ENCODE measurements around the gene TMEM43. TPM values are rescaled to one million over a fixed set of nuclear protein-coding genes. Genes with fewer than 3 reads are reported as not detected.
A peak's percentile ranks its signal among the peaks of the same experiment; 100 is the strongest.
"Not testable (repeated sequence)": the region's sequence is repeated elsewhere in the genome, so short reads cannot be mapped to it uniquely, and the experiment has no call there.

Gene TMEM43
- total RNA-seq, 5 donors from 2014 or later (not counting 1 experiment from before 2014, with no cell fraction given): 36.9 to 76.3 (median 63.6) TPM

- WGBS (ENCODE audit: insufficient coverage): no CpG with 5 or more reads among the region's 2 CpGs
- H3K27me3 Mint-ChIP-seq; H3K27ac Mint-ChIP-seq; H3K9me3 Mint-ChIP-seq; H3K4me3 Mint-ChIP-seq; H3K27me3 ChIP-seq (replicated peaks in 1 of 2; ENCODE audit: control insufficient read depth in 2 of 2, extremely low read depth in 1 of 2, insufficient read depth in 2 of 2, low read length in 1 of 2); H3K4me3 ChIP-seq (ENCODE audit: control insufficient read depth in 1 of 2, extremely low read depth in 1 of 2, low read length in 1 of 2); H3K27ac ChIP-seq (ENCODE audit: low read length); ATAC-seq (replicated peaks in 1 of 4); CTCF ChIA-PET; H3K9me3 ChIP-seq; DNase-seq; POLR2A ChIA-PET: not testable (repeated sequence)
- Mint-ChIP-seq H3K36me3 (peaks cover 26% of the 10 kb centered on the region), H3K4me1 (peaks cover 31 to 43% (median 31%) of the 10 kb centered on the region in 3 donors)
- Histone ChIP-seq H3K36me3 (ENCODE audit: control insufficient read depth in 2 of 2, extremely low read depth in 1 of 2, insufficient read depth in 1 of 2, low read length in 1 of 2) (peaks cover 8 to 29% of the 10 kb centered on the region in 2 donors), H3K4me1 (ENCODE audit: control insufficient read depth in 1 of 2, extremely low read depth in 1 of 2, insufficient read depth in 2 of 2, low read length in 2 of 2) (peaks cover 14 to 21% of the 10 kb centered on the region in 2 experiments)
Measured at GRCh38 chr3:14120921-14121448, 3.9 kb upstream of the TMEM43 start.

- Mint-ChIP-seq H3K9me3 (no peaks in the 10 kb centered on the region), H3K4me3 (no peak overlapping the region), H3K27ac (no peak overlapping the region), H3K27me3 (no peaks in the 10 kb centered on the region), H3K36me3 (peaks cover 20% of the 10 kb centered on the region), H3K4me1 (peaks cover 39 to 52% (median 40%) of the 10 kb centered on the region in 3 donors)
- Histone ChIP-seq H3K27me3 (replicated peaks in 1 of 2; ENCODE audit: control insufficient read depth in 2 of 2, extremely low read depth in 1 of 2, insufficient read depth in 2 of 2, low read length in 1 of 2) (no peaks in the 10 kb centered on the region), H3K36me3 (ENCODE audit: control insufficient read depth in 2 of 2, extremely low read depth in 1 of 2, insufficient read depth in 1 of 2, low read length in 1 of 2) (peaks cover 8 to 22% of the 10 kb centered on the region in 2 donors), H3K27ac (ENCODE audit: low read length) (no peak overlapping the region), H3K9me3 (no peaks in the 10 kb centered on the region), H3K4me3 (ENCODE audit: control insufficient read depth in 1 of 2, extremely low read depth in 1 of 2, low read length in 1 of 2) (no peak overlapping the region), H3K4me1 (ENCODE audit: control insufficient read depth in 1 of 2, extremely low read depth in 1 of 2, insufficient read depth in 2 of 2, low read length in 2 of 2) (peaks cover 22 to 30% of the 10 kb centered on the region in 2 experiments)
- CTCF ChIA-PET: no interaction called here
- ATAC-seq (replicated peaks in 1 of 4): no peak
- POLR2A ChIA-PET: interaction anchor here in 1 of 2 donors (0.9 kb wide), 1 partner anchor 27 kb away, joined by 9 read pairs; no protein-coding TSS in a partner anchor
- whole genome bisulfite sequencing (ENCODE audit: insufficient coverage): 100% methylated on average over 1 of the region's 5 CpGs
- DNase-seq: no peak
Measured at GRCh38 chr3:14121859-14122258, 3.0 kb upstream of the TMEM43 start.

GRCh38 chr3:14122301-14122700 is 2.6 kb upstream of the TMEM43 start:
- Mint-ChIP-seq H3K4me3 (peak overlapping the region; percentile 42 to 95 (median 56)), H3K27ac (peak overlapping the region; percentile 6 to 11), H3K27me3 (no peaks in the 10 kb centered on the region), H3K4me1 (peaks cover 43 to 56% (median 44%) of the 10 kb centered on the region in 3 donors), H3K9me3 (no peaks in the 10 kb centered on the region), H3K36me3 (peaks cover 23% of the 10 kb centered on the region)
- Histone ChIP-seq H3K4me1 (ENCODE audit: control insufficient read depth in 1 of 2, extremely low read depth in 1 of 2, insufficient read depth in 2 of 2, low read length in 2 of 2) (peaks cover 23 to 34% of the 10 kb centered on the region in 2 experiments), H3K36me3 (ENCODE audit: control insufficient read depth in 2 of 2, extremely low read depth in 1 of 2, insufficient read depth in 1 of 2, low read length in 1 of 2) (peaks cover 3 to 20% of the 10 kb centered on the region in 2 donors), H3K27me3 (replicated peaks in 1 of 2; ENCODE audit: control insufficient read depth in 2 of 2, extremely low read depth in 1 of 2, insufficient read depth in 2 of 2, low read length in 1 of 2) (no peaks in the 10 kb centered on the region), H3K27ac (ENCODE audit: low read length) (no peak overlapping the region), H3K4me3 (ENCODE audit: control insufficient read depth in 1 of 2, extremely low read depth in 1 of 2, low read length in 1 of 2) (no peak overlapping the region), H3K9me3 (no peaks in the 10 kb centered on the region)
- no peak for ATAC-seq (replicated peaks in 1 of 4)
- ChIA-PET CTCF (interaction anchor here (0.6 to 1.5 kb wide), 4 partner anchors 55 to 824 kb away, joined by 3 to 6 read pairs (median 5); partner anchors contain the start of genes LSM3 (in 1 of the 2) and XPC (in 1 of the 2)), POLR2A (interaction anchor here (0.8 to 3.9 kb wide), 3 partner anchors 28 to 57 kb away, joined by 5 to 43 read pairs (median 9); partner anchors contain the start of genes LSM3 (in 2 of the 2) and XPC (in 2 of the 2))
- no peak for DNase-seq
- 90% methylated on average over 3 of the region's 3 CpGs for WGBS (ENCODE audit: insufficient coverage)

GRCh38 chr3:14123308-14124222 is 1.3 kb upstream of the TMEM43 start:
- peaks cover 35% of the 10 kb centered on the region for H3K36me3 Mint-ChIP-seq
- 32% methylated on average over 7 of the region's 15 CpGs for WGBS (ENCODE audit: insufficient coverage)

GRCh38 chr3:14124223-14124614 is 633 bp upstream of the TMEM43 start:
- Mint-ChIP-seq H3K27me3 (no peaks in the 10 kb centered on the region), H3K4me3 (peak overlapping the region; percentile 93 to 95 (median 94)), H3K4me1 (peaks cover 58 to 73% (median 60%) of the 10 kb centered on the region in 3 donors), H3K27ac (peak overlapping the region; percentile 88 to 92), H3K36me3 (peaks cover 41% of the 10 kb centered on the region), H3K9me3 (no peaks in the 10 kb centered on the region)
- ChIA-PET POLR2A (interaction anchor here (0.6 to 4.4 kb wide), 8 partner anchors 19 to 527 kb away, joined by 4 to 60 read pairs (median 5); partner anchors contain the start of genes LSM3 (in 2 of the 2), XPC (in 2 of the 2) and CCDC174 (in 1 of the 2)), CTCF (interaction anchor here (0.6 to 2.6 kb wide), 8 partner anchors 19 to 634 kb away, joined by 3 to 26 read pairs (median 8); partner anchors contain the start of genes LSM3 (in 1 of the 2) and XPC (in 1 of the 2))
- Histone ChIP-seq H3K36me3 (ENCODE audit: control insufficient read depth in 2 of 2, extremely low read depth in 1 of 2, insufficient read depth in 1 of 2, low read length in 1 of 2) (peaks cover 12 to 28% of the 10 kb centered on the region in 2 donors), H3K27me3 (replicated peaks in 1 of 2; ENCODE audit: control insufficient read depth in 2 of 2, extremely low read depth in 1 of 2, insufficient read depth in 2 of 2, low read length in 1 of 2) (no peaks in the 10 kb centered on the region), H3K4me3 (ENCODE audit: control insufficient read depth in 1 of 2, extremely low read depth in 1 of 2, low read length in 1 of 2) (peak overlapping the region; percentile 97 to 98), H3K4me1 (ENCODE audit: control insufficient read depth in 1 of 2, extremely low read depth in 1 of 2, insufficient read depth in 2 of 2, low read length in 2 of 2) (peaks cover 23 to 41% of the 10 kb centered on the region in 2 experiments), H3K9me3 (no peaks in the 10 kb centered on the region), H3K27ac (ENCODE audit: low read length) (peak overlapping the region; percentile 73)
- ATAC-seq (replicated peaks in 1 of 4) (peak; percentile 42 to 67 (median 57)), DNase-seq (peak in 16 of 35 experiments; percentile 14 to 76 (median 34))
- 0% methylated on average over 29 of the region's 37 CpGs for WGBS (ENCODE audit: insufficient coverage)

More at GRCh38 chr3:14123308-14124222, 1.3 kb upstream of the TMEM43 start:
- Histone ChIP-seq H3K27ac (ENCODE audit: low read length) (peak overlapping the region; percentile 73), H3K4me1 (ENCODE audit: control insufficient read depth in 1 of 2, extremely low read depth in 1 of 2, insufficient read depth in 2 of 2, low read length in 2 of 2) (peaks cover 23 to 41% of the 10 kb centered on the region in 2 experiments), H3K27me3 (replicated peaks in 1 of 2; ENCODE audit: control insufficient read depth in 2 of 2, extremely low read depth in 1 of 2, insufficient read depth in 2 of 2, low read length in 1 of 2) (no peaks in the 10 kb centered on the region), H3K9me3 (no peaks in the 10 kb centered on the region), H3K4me3 (ENCODE audit: control insufficient read depth in 1 of 2, extremely low read depth in 1 of 2, low read length in 1 of 2) (peak overlapping the region; percentile 97 to 98), H3K36me3 (ENCODE audit: control insufficient read depth in 2 of 2, extremely low read depth in 1 of 2, insufficient read depth in 1 of 2, low read length in 1 of 2) (peaks cover 7 to 27% of the 10 kb centered on the region in 2 donors)
- Mint-ChIP-seq H3K4me1 (peaks cover 55 to 69% (median 57%) of the 10 kb centered on the region in 3 donors), H3K9me3 (no peaks in the 10 kb centered on the region), H3K27me3 (no peaks in the 10 kb centered on the region), H3K27ac (peak overlapping the region; percentile 88 to 92), H3K4me3 (peak overlapping the region; percentile 93 to 95 (median 94))
- ChIA-PET CTCF (interaction anchor here in 1 of 2 donors (0.6 to 2.6 kb wide), 4 partner anchors 19 to 825 kb away, joined by 4 to 26 read pairs (median 8); partner anchors contain the start of genes LSM3 and XPC), POLR2A (interaction anchor here in 1 of 2 donors (1.5 to 4.4 kb wide), 3 partner anchors 20 to 55 kb away, joined by 4 to 60 read pairs (median 43); partner anchors contain the start of genes LSM3 and XPC)
- ATAC-seq (replicated peaks in 1 of 4) (no peak), DNase-seq (no peak)

All from T-cell (primary cell).